Neural progenitor cell (in vitro differentiated cells): Measurements from ENCODE around the gene CDH2. TPM values are rescaled to one million over a fixed set of nuclear protein-coding genes. Genes with fewer than 3 reads are reported as not detected.
A peak's percentile ranks its signal among the peaks of the same experiment; 100 is the strongest.

ENCODE experiments used
- DNase-seq: peaks from one replicate; pipeline ENCODE4 v3.0.0-alpha.2; 2016; ENCODE audit warnings: low spot score
- H2AFZ ChIP-seq: fragments of 200-600 bp; sonication (generic); replicated peaks from 2 replicates; pipeline ENCODE4 v1.6.1; 2016; ENCODE audit warnings: antibody characterized with exemption
- H3F3A ChIP-seq: fragments of 200-600 bp; sonication (generic); 2 replicates; pipeline ENCODE4 v1.6.1; 2016; ENCODE audit warnings: antibody characterized with exemption, low read depth
- H3K27ac ChIP-seq: fragments of 200-600 bp; sonication (generic); 2 replicates; pipeline ENCODE4 v1.5.1; 2016; ENCODE audit warnings: mild to moderate bottlenecking
- H3K27me3 ChIP-seq: fragments of 200-600 bp; sonication (generic); 2 replicates; pipeline ENCODE4 v1.6.1; 2016; ENCODE audit warnings: mild to moderate bottlenecking, moderate library complexity
- H3K36me3 ChIP-seq: fragments of 200-600 bp; sonication (generic); 2 replicates; pipeline ENCODE4 v1.5.1; 2016
- H3K4me1 ChIP-seq: fragments of 200-600 bp; sonication (generic); 2 replicates; pipeline ENCODE4 v1.6.1; 2016; ENCODE audit warnings: mixed run types
- H3K4me2 ChIP-seq: fragments of 200-600 bp; sonication (generic); 2 replicates; pipeline ENCODE4 v1.6.1; 2016
- H3K4me3 ChIP-seq: fragments of 200-600 bp; sonication (generic); 2 replicates; pipeline ENCODE4 v1.5.1; 2016
- H3K79me2 ChIP-seq: fragments of 200-600 bp; sonication (generic); 2 replicates; pipeline ENCODE4 v1.6.1; 2016; ENCODE audit warnings: low read depth
- H3K9ac ChIP-seq: fragments of 200-600 bp; sonication (generic); 2 replicates; pipeline ENCODE4 v1.6.1; 2016
- H3K9me3 ChIP-seq: fragments of 200-600 bp; sonication (generic); 2 replicates; pipeline ENCODE4 v1.5.1; 2016; ENCODE audit warnings: low read depth
- H4K20me1 ChIP-seq: fragments of 200-600 bp; sonication (generic); 2 replicates; pipeline ENCODE4 v1.6.1; 2016; ENCODE audit warnings: low read depth
- H3K27ac Mint-ChIP-seq: 3 replicates; pipeline ENCODE4 v1.8.0; 2021; ENCODE audit warnings: mixed read lengths
- H3K27me3 Mint-ChIP-seq: 2 replicates; pipeline ENCODE4 v1.8.0; 2022; ENCODE audit warnings: low read depth, mild to moderate bottlenecking, inconsistent platforms, moderate library complexity, mixed read lengths; ENCODE audit not compliant: insufficient read depth
- H3K36me3 Mint-ChIP-seq: 3 replicates; pipeline ENCODE4 v1.8.0; 2021; ENCODE audit warnings: mixed read lengths
- H3K4me1 Mint-ChIP-seq: 3 replicates; pipeline ENCODE4 v1.8.0; 2021; ENCODE audit warnings: mixed read lengths
- H3K4me3 Mint-ChIP-seq: 3 replicates; pipeline ENCODE4 v1.8.0; 2021; ENCODE audit warnings: mild to moderate bottlenecking, moderate library complexity, mixed read lengths
- H3K9me3 Mint-ChIP-seq: 3 replicates; pipeline ENCODE4 v1.8.0; 2020; ENCODE audit warnings: mixed read lengths
- CTCF ChIP-seq: fragments of 200-600 bp; sonication (generic); IDR thresholded peaks from 2 replicates; pipeline ENCODE4 v1.5.1; 2017; ENCODE audit warnings: antibody characterized with exemption, mild to moderate bottlenecking
- EZH2 ChIP-seq: fragments of 200-600 bp; sonication (generic); IDR thresholded peaks from 2 replicates; pipeline ENCODE4 v1.6.1; 2017; ENCODE audit warnings: antibody characterized with exemption, mild to moderate bottlenecking, moderate library complexity
- EZH2phosphoT487 ChIP-seq: fragments of 200-600 bp; sonication (generic); IDR thresholded peaks from 2 replicates; pipeline ENCODE4 v1.6.1; 2017; ENCODE audit warnings: antibody characterized with exemption
- total RNA-seq: library from RNA; depleted of rRNA; stranded (reverse); fragments of >200 nt; gene quantifications from 2 replicates; pipeline ENCODE4 v1.2.3, GENCODE V29; 2015; ENCODE audit warnings: low replicate concordance

The CDH2 gene
- total RNA-seq, 1 donor from 2014 or later: 459 TPM

DNA sequence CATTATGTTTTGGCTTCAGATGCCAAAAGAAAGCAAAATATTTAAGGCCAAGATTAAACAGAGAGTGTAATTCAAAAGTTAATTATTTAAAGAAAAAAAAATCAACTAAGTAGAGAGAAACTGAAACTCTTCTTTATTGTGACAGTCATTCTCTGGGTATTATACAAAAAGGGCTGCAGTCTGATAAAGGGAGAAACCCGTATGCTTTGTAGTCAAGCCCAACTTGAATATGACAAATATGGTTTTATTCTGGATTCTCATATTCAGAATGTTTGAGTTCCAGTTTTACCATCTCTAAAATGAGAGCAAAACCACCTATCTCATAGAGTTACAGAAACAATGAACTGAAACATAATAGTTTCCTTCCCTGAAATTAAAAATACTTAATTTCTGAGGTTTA is 8.2 kb downstream of the CDH2 start:
- Histone ChIP-seq H2AFZ (no peak overlapping the region), H3K9ac (no peak overlapping the region), H3K9me3 (no peaks in the 10 kb centered on the region), H4K20me1 (peaks cover 100% of the 10 kb centered on the region), H3K4me2 (peak overlapping the region; percentile 17), H3K4me3 (no peak overlapping the region), H3F3A (peaks cover 7% of the 10 kb centered on the region), H3K79me2 (peaks cover 100% of the 10 kb centered on the region), H3K27ac (peak overlapping the region; percentile 9), H3K36me3 (peaks cover 6% of the 10 kb centered on the region), H3K4me1 (peaks cover 75% of the 10 kb centered on the region), H3K27me3 (no peaks in the 10 kb centered on the region)
- H3K9me3 Mint-ChIP-seq: no peaks in the 10 kb centered on the region
- H3K27ac Mint-ChIP-seq: no peak overlapping the region
- H3K4me1 Mint-ChIP-seq: peaks cover 65% of the 10 kb centered on the region
- H3K27me3 Mint-ChIP-seq: no peaks in the 10 kb centered on the region
- TF ChIP-seq EZH2phosphoT487 (no peak), EZH2 (no peak), CTCF (no peak)
- H3K36me3 Mint-ChIP-seq: peaks cover 56% of the 10 kb centered on the region
- no peak overlapping the region for H3K4me3 Mint-ChIP-seq
- no peak for DNase-seq

- peaks cover 100% of the 10 kb centered on the region for H4K20me1 ChIP-seq
- H3K4me2 ChIP-seq: peak overlapping the region; percentile 17
- H3K27me3 ChIP-seq: no peaks in the 10 kb centered on the region
- H3F3A ChIP-seq: peaks cover 11% of the 10 kb centered on the region
- peaks cover 100% of the 10 kb centered on the region for H3K79me2 ChIP-seq
- Mint-ChIP-seq H3K36me3 (peaks cover 60% of the 10 kb centered on the region), H3K27ac (no peak overlapping the region), H3K4me3 (no peak overlapping the region), H3K9me3 (no peaks in the 10 kb centered on the region), H3K27me3 (no peaks in the 10 kb centered on the region), H3K4me1 (peaks cover 63% of the 10 kb centered on the region)
- H3K27ac ChIP-seq: peak overlapping the region; percentile 9
- TF ChIP-seq CTCF (no peak), EZH2 (no peak), EZH2phosphoT487 (no peak)
- no peak overlapping the region for H3K9ac ChIP-seq
- no peak overlapping the region for H3K4me3 ChIP-seq
- peaks cover 6% of the 10 kb centered on the region for H3K36me3 ChIP-seq
- H3K4me1 ChIP-seq: peaks cover 75% of the 10 kb centered on the region
- H2AFZ ChIP-seq: no peak overlapping the region
- H3K9me3 ChIP-seq: no peaks in the 10 kb centered on the region
- DNase-seq: no peak
These were observed 9.0 kb downstream of the CDH2 start for GRCh38 chr18:28167835-28168349.

- no peak overlapping the region for H3K4me2 ChIP-seq
- no peak for DNase-seq
- H4K20me1 ChIP-seq: peaks cover 100% of the 10 kb centered on the region
- H3K27ac Mint-ChIP-seq: no peak overlapping the region
- no peak overlapping the region for H3K9ac ChIP-seq
- peaks cover 14% of the 10 kb centered on the region for H3F3A ChIP-seq
- H2AFZ ChIP-seq: no peak overlapping the region
- H3K79me2 ChIP-seq: peaks cover 100% of the 10 kb centered on the region
- peaks cover 6% of the 10 kb centered on the region for H3K36me3 ChIP-seq
- no peak overlapping the region for H3K4me3 Mint-ChIP-seq
- peaks cover 87% of the 10 kb centered on the region for H3K4me1 ChIP-seq
- H3K27ac ChIP-seq: no peak overlapping the region
- no peaks in the 10 kb centered on the region for H3K9me3 Mint-ChIP-seq
- no peak overlapping the region for H3K4me3 ChIP-seq
- peaks cover 63% of the 10 kb centered on the region for H3K4me1 Mint-ChIP-seq
- H3K27me3 ChIP-seq: no peaks in the 10 kb centered on the region
- H3K27me3 Mint-ChIP-seq: no peaks in the 10 kb centered on the region
- no peak for TF ChIP-seq CTCF
- no peak for TF ChIP-seq EZH2
- no peak for TF ChIP-seq EZH2phosphoT487
- H3K9me3 ChIP-seq: no peaks in the 10 kb centered on the region
- H3K36me3 Mint-ChIP-seq: peaks cover 64% of the 10 kb centered on the region
These were observed 12.0 kb downstream of the CDH2 start for GRCh38 chr18:28164771-28165483.
